GM18511 (cell line): Measurements from ENCODE around the gene SCMH1.

Experiments
- ATAC-seq: cut with Tn5 transposase; IDR thresholded peaks from one replicate; pipeline ENCODE4 v1.9.1; 2021; ENCODE audit warnings: mild to moderate bottlenecking, moderate library complexity; ENCODE audit not compliant: unreplicated experiment

Gene SCMH1

GRCh38 chr1:41033272-41033671, 208.8 kb downstream of the SCMH1 start:
- ATAC-seq = no peak

- no peak for ATAC-seq
Measured at GRCh38 chr1:41032147-41032546, 210.0 kb downstream of the SCMH1 start.

GRCh38 chr1:41030872-41031616, 211.1 kb downstream of the SCMH1 start:
- no peak for ATAC-seq

GRCh38 chr1:41028034-41028642, 214.0 kb downstream of the SCMH1 start:
- ATAC-seq = no peak

GRCh38 chr1:41025979-41026819, 215.9 kb downstream of the SCMH1 start:
- no peak for ATAC-seq

- no peak for ATAC-seq
Measured at GRCh38 chr1:41024953-41025352, 217.2 kb downstream of the SCMH1 start.

- no peak for ATAC-seq
Measured at GRCh38 chr1:41023279-41023990, 218.7 kb downstream of the SCMH1 start.

- no peak for ATAC-seq
Measured at GRCh38 chr1:41022424-41022823, 219.7 kb downstream of the SCMH1 start.

GRCh38 chr1:41021526-41022308, 220.4 kb downstream of the SCMH1 start, which contains the start of gene SLFNL1:
SLFNL1 (minus strand) TSS chr1:41021725; CDS start chr1:41020660, 1,065 bp downstream.
- no peak for ATAC-seq

GRCh38 chr1:41020654-41021053, 221.5 kb downstream of the SCMH1 start:
- no peak for ATAC-seq

GRCh38 chr1:41020109-41020576, 222.0 kb downstream of the SCMH1 start:
- ATAC-seq = no peak

- no peak for ATAC-seq
Measured at GRCh38 chr1:41019353-41019745, 222.8 kb downstream of the SCMH1 start.

- no peak for ATAC-seq
Measured at GRCh38 chr1:41018018-41018410, 224.1 kb downstream of the SCMH1 start.

- ATAC-seq = no peak
Measured at GRCh38 chr1:41017141-41018017, 224.7 kb downstream of the SCMH1 start.

- no peak for ATAC-seq
Measured at GRCh38 chr1:41015897-41016470, 226.1 kb downstream of the SCMH1 start.

GRCh38 chr1:41015281-41015896, 226.7 kb downstream of the SCMH1 start:
- ATAC-seq = no peak

GRCh38 chr1:41014871-41015270, 227.2 kb downstream of the SCMH1 start:
- ATAC-seq = no peak

- no peak for ATAC-seq
Measured at GRCh38 chr1:41013796-41014195, 228.3 kb downstream of the SCMH1 start.
